Stimulated activated naive CD4-positive, alpha-beta T cell (primary cell): ENCODE measurements around the gene PRRG3.

ENCODE experiments used
- DNase-seq, 6 experiments: peaks; one replicate each; lab custom pipeline; 2025; lab: John Stamatoyannopoulos, UW

The PRRG3 gene

GRCh38 chrX:151708821-151709220 is 13.6 kb downstream of the PRRG3 start:
- DNase-seq, result no peak

GRCh38 chrX:151710457-151710856 is 15.2 kb downstream of the PRRG3 start:
- no peak for DNase-seq

GRCh38 chrX:151711154-151711553 is 15.9 kb downstream of the PRRG3 start:
- no peak for DNase-seq

DNA sequence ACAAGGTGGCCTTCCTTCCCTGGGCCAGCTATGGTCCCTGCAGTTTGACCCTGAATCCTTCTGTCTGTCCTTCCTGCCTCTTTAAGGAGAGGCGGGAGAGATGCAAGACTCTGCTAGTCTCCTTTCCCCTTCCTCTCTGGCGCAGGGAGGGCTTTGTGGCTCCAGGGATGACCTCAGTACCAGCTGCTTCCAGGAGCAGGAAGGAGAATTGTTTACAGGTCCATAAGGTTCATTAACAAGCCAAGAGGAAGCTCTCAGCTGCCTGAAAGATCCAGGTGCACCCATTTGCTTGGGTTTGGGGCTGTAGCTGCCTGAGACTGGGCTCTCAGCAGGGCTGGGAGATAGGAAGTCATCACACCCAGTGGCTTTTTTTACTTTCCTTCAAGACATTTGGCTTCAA is 16.5 kb downstream of the PRRG3 start:
- DNase-seq, result no peak

DNA sequence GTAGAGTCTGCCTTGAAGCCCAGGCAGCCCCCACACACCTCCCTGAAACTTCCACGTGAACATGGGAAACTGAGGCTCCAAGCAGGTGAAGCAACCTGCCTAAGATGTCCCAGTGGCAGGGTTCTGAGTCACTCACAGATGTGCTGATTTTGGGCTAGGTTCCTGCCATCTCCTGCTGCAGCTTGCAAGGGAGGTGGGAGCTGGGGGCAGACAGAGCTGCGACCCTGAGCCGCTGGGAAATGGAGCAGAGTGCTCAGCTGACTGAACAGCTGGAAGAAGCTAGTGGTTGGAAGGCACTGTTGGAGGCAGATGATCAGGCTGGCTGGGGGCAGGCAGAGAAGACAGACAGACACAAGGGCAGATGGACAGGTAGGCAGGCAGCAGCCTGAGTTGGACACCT is 17.0 kb downstream of the PRRG3 start:
- no peak for DNase-seq

DNA sequence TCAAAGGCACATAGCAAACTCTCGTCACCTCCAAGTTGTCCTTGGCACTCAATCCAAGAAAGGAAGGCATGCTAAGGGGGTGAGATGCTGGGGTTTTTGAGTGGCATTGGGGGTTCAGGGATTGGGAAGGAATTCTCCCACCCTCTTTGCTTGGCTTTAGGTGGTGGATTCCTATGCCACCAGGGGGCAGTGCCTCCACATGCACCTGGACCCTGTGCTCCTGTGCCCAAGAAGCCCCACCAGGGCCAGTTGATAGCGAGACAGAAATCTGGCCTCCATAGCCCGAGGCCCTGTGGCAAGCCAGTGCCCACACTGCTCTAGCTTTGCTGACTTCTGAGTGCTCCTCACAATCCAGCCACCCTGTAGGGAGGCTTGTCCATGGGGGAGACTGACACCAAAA is 18.6 kb downstream of the PRRG3 start:
- no peak for DNase-seq

- no peak for DNase-seq
These were observed 19.1 kb downstream of the PRRG3 start for GRCh38 chrX:151714362-151714761.

- no peak for DNase-seq
These were observed 20.5 kb downstream of the PRRG3 start, which contains the start of gene FATE1 for GRCh38 chrX:151715752-151716151. TSS of gene FATE1 (plus strand) at chrX:151716035. CDS start at chrX:151716120, 85 bp downstream.

DNA sequence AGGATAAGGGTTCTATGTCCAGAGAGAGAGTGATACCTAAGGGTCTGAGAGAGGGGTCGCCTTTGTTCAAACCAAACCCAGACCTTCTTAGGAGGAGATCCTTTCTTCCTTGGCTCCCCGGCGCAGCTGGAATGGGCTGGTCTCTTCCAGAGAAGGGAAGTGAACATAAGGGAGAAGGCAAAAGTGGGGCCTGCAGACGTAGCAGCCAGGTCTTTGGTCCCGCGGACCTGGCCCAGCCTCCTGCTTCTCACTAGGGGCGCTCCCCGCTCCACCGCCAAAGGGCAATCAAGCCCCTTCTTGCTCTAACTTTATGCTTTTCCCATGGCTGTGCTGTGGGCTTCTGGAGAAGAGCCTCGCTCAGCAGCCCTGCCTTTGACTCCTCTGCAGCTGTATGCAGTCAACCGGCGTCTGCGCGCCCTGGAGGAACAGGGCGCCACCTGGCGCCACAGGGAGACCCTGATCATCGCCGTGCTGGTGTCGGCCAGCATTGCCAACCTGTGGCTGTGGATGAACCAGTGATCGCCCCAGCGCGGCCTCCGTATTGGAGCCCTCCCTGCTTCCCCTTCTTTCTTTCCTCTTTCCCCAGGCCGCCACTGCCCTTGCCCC is 27.1 kb downstream of the PRRG3 start:
- no peak for DNase-seq

DNA sequence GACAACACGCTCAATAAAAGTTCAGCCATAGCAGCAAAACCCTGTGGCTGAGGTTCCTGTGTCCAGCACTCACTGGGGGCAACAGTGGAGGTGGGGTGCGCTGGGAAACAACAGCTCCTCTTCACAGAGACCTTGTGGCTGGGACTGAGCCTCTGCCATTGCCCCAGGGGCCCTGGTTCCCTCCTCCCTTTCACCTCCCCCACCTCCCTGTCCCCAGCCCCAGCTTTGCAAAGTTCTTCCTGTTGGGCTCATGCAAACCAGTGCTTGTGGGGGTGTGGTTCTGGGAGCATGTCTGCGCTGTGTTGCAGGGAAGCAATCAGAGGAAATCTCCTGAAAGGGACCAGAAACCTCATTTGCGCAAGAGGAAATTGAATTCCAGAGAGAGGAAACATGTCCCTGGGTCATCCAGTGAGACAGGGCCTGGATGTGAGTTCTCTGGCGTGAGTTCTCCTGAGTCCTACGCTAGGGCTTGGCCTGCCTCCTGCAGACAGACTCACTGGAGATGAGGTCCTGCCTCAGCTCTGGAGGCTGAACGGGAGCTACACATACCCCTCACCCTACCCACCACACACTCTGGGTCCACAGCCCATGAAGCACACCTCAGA is 28.0 kb downstream of the PRRG3 start:
- no peak for DNase-seq

GRCh38 chrX:151724563-151725337 is 29.5 kb downstream of the PRRG3 start:
- no peak for DNase-seq

GRCh38 chrX:151725338-151725614 is 30.0 kb downstream of the PRRG3 start:
- DNase-seq, result no peak

GRCh38 chrX:151726751-151727150 is 31.5 kb downstream of the PRRG3 start:
- no peak for DNase-seq

GRCh38 chrX:151727346-151727745 is 32.1 kb downstream of the PRRG3 start:
- no peak for DNase-seq

DNA sequence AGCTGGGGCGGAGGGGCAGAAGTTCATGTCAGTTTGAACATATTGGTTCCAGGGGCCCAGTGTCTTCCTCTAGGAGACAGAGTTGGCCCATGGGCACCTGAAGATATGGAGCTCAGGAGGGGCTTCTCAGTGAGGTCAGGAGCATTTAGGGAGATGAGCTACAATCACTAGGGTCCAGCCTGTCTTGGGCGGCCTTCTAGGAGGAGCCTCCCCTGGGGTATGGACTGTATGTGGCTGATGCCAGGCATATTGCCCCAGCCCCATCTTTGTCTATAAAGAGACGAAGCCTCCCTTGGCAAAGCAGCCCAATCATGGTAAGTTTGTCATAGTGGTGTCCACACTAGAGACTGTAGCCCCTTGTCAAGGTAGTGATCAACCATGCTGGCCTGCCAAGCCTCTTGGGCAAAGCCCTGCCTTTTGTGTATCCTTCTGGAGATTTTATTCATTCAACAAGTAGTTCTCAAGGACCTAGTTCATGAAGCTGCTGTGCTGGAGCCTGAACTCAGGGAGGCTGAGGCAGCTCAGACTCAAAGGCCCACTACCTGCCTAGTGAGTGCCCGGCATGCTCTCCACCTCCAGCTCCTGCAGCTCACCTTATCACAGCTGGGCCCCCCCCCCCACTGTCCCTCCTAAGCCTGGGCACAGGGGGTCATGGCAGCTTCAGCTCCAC is 33.9 kb downstream of the PRRG3 start:
- DNase-seq, result no peak

GRCh38 chrX:151734446-151734845 is 39.2 kb downstream of the PRRG3 start, which contains the start of gene CNGA2:
TSS of gene CNGA2 (plus strand) at chrX:151734746. CDS start at chrX:151738484, 3,738 bp downstream.
- DNase-seq, result no peak

DNA sequence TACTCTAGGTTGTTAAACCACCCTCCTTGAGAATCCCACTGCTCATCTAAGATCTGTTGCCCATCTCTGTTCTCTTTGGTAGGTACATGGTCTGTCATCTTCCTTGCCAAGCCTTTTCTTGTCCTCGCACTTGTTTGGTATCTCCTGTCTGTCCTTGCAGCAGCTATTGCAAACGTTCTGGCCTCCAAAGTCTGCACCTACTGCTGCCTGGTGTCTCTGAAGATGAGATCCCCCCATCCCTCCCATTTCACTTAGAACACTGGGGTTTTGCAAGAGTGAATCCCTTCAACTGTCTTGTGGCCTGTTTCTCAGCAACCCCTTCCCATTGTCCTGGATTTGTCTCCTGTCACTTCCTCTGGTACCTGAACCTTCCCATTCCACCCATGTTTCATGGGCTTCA is 40.0 kb downstream of the PRRG3 start:
- no peak for DNase-seq

DNA sequence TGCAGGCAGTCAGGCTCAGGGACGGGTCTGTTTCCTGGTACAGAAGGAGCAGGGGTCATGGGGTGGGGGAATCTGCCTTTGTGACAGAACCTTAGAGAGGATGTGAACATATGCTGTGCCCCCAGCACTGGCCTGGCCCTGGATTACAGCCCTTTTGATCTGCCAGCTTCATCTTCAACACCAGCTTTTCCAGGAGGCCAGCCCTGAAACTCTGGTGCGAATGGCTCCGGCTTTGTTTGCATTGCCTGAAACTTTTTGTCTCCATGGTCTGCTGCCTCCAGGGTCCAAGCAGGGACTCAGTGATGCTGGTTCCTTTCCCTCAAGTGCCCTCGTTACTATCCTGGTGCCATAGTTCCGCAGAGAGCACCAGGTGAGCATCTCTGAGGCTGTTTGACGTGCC is 41.4 kb downstream of the PRRG3 start:
- DNase-seq, result no peak

- DNase-seq, result no peak
These were observed 42.2 kb downstream of the PRRG3 start for GRCh38 chrX:151737494-151737893.

DNA sequence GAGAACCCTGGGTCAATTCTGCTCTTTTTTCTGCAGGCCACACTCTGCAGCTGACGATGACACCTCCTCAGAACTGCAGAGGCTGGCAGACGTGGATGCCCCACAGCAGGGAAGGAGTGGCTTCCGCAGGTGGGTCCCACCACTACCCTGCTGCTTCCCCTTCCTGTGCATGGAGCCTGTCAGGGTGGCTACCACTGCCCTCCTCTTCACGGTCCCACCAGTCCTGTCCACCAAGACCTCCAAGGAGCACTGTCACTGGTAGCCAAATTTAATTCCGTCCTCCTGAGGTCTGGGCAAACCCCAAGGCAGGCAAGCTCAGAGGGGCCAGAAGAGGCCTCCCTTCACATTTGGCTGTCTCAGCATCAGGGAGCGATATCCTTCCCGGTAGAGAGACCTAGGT is 43.5 kb downstream of the PRRG3 start:
- DNase-seq, result no peak

GRCh38 chrX:151741606-151742005 is 46.3 kb downstream of the PRRG3 start:
- DNase-seq, result no peak

GRCh38 chrX:151742311-151742710 is 47.1 kb downstream of the PRRG3 start:
- no peak for DNase-seq
